Body of pancreas (tissue), 4 donors: Measurements from ENCODE around the gene EME1. TPM values are rescaled to one million over a fixed set of nuclear protein-coding genes. Genes with fewer than 3 reads are reported as not detected.

Experiments used
- ATAC-seq: fragments of 150-250 bp; one replicate; pipeline ENCODE4 v1.9.1; 2016
- DNase-seq, 4 donors: peaks; one replicate each; pipeline ENCODE4 v3.0.0-alpha.2; 2019
- H3K27ac ChIP-seq, 4 donors: fragments of 200-600 bp; sonication (generic); 1 replicate in 3 of 4; 2 replicates in 1 of 4; pipeline versions ENCODE4 v1.5.1 to v1.6.1; 2016 to 2019; ENCODE audit warnings: mild to moderate bottlenecking in 1 of 4, mixed read lengths in 1 of 4, moderate library complexity in 1 of 4
- H3K27me3 ChIP-seq, 2 donors: fragments of 200-600 bp; sonication (generic); one replicate each; pipeline ENCODE4 v1.6.0; 2016; ENCODE audit warnings: mild to moderate bottlenecking in 1 of 2
- H3K36me3 ChIP-seq, 2 donors: fragments of 200-600 bp; sonication (generic); replicated peaks in 1 of 2; 2 replicates each; pipeline ENCODE4 v1.5.1; 2016; ENCODE audit warnings: low read depth in 2 of 2; ENCODE audit not compliant: insufficient read depth in 1 of 2
- H3K4me1 ChIP-seq: fragments of 200-600 bp; sonication (generic); one replicate; pipeline ENCODE4 v1.6.0; 2016
- H3K4me3 ChIP-seq, 2 donors: fragments of 200-600 bp; sonication (generic); 1 replicate in 1 of 2; 2 replicates in 1 of 2; pipeline ENCODE4 v1.5.1; 2016 to 2019
- H3K9me3 ChIP-seq, 3 donors: fragments of 200-600 bp; sonication (generic); 1 replicate in 2 of 3; 2 replicates in 1 of 3; pipeline ENCODE4 v1.5.1; 2016
- CTCF ChIP-seq, 7 experiments: fragments of 450-650 bp in 4 of 7; fragments of 200-600 bp in 3 of 7; sonication (generic) in 3 of 7; IDR thresholded peaks; one replicate each; pipeline ENCODE4 v1.5.1; 2016 to 2019; ENCODE audit warnings: antibody characterized with exemption in 7 of 7
- POLR2A ChIP-seq, 3 donors: fragments of 450-650 bp; IDR thresholded peaks; one replicate each; pipeline ENCODE4 v1.6.1; 2016; ENCODE audit warnings: antibody characterized with exemption in 3 of 3, mild to moderate bottlenecking in 2 of 3
- WGBS, 2 donors: methylation state at CpG; one replicate each; pipeline ENCODE4 v1.1.5; 2017; 5-methylcytosine and 5-hydroxymethylcytosine counted together
- intact Hi-C: fragments of 100-400 bp; cut with DNase I; formaldehyde crosslinking; loops from one replicate; pipeline ENCODE4 v1.15.1; 2023
- total RNA-seq, 2 donors: library from RNA; depleted of rRNA; stranded (reverse); fragments of >200 nt; gene quantifications; one replicate each; pipeline ENCODE4 v1.1.0, GENCODE V29; 2016

EME1 gene
- total RNA-seq, 2 donors from 2014 or later = not detected

GRCh38 chr17:50355336-50355700 is 17.7 kb upstream of the EME1 start:
- DNase-seq (no peak), ATAC-seq (no peak)
- H3K4me3 ChIP-seq = no peak overlapping the region
- no peaks in the 10 kb centered on the region for H3K9me3 ChIP-seq
- H3K27ac ChIP-seq = no peak overlapping the region
- no peaks in the 10 kb centered on the region for H3K27me3 ChIP-seq
- H3K4me1 ChIP-seq = peaks cover 13% of the 10 kb centered on the region
- peaks cover 7 to 8% of the 10 kb centered on the region in 2 donors for H3K36me3 ChIP-seq
- 82% methylated on average over 4 of the region's 4 CpGs; no CpG with 5 or more reads in 1 of the 2 donors for WGBS, 2 donors
- intact Hi-C loops = no loop called here
- TF ChIP-seq CTCF (IDR thresholded peaks at IDR 0.05) (no peak), POLR2A (IDR thresholded peaks at IDR 0.05) (no peak)

- peaks cover 13% of the 10 kb centered on the region for H3K4me1 ChIP-seq
- no peaks in the 10 kb centered on the region for H3K27me3 ChIP-seq
- intact Hi-C loops = no loop called here
- 86 to 96% methylated on average over 5 to 20 of the region's 20 CpGs for WGBS, 2 donors
- no peak overlapping the region for H3K27ac ChIP-seq
- no peak overlapping the region for H3K4me3 ChIP-seq
- DNase-seq = no peak
- peaks cover 7 to 8% of the 10 kb centered on the region in 2 donors for H3K36me3 ChIP-seq
- no peaks in the 10 kb centered on the region for H3K9me3 ChIP-seq
- TF ChIP-seq POLR2A (IDR thresholded peaks at IDR 0.05) (no peak), CTCF (IDR thresholded peaks at IDR 0.05) (no peak)
- ATAC-seq = no peak
Observed at GRCh38 chr17:50355701-50356341, 17.2 kb upstream of the EME1 start.

GRCh38 chr17:50356418-50356817 is 16.6 kb upstream of the EME1 start:
- Histone ChIP-seq H3K4me1 (peaks cover 13% of the 10 kb centered on the region), H3K27ac (no peak overlapping the region), H3K9me3 (no peaks in the 10 kb centered on the region), H3K27me3 (no peaks in the 10 kb centered on the region), H3K4me3 (no peak overlapping the region), H3K36me3 (peaks cover 7 to 8% of the 10 kb centered on the region in 2 donors)
- no peak for DNase-seq
- intact Hi-C loops = no loop called here
- TF ChIP-seq CTCF (IDR thresholded peaks at IDR 0.05) (no peak), POLR2A (IDR thresholded peaks at IDR 0.05) (no peak)
- no peak for ATAC-seq
- 91 to 95% methylated on average over 9 to 12 of the region's 12 CpGs for WGBS, 2 donors

GRCh38 chr17:50356892-50357510 is 16.0 kb upstream of the EME1 start:
- no peak overlapping the region for H3K27ac ChIP-seq
- no peak overlapping the region for H3K4me3 ChIP-seq
- TF ChIP-seq POLR2A (IDR thresholded peaks at IDR 0.05) = no peak
- TF ChIP-seq CTCF (IDR thresholded peaks at IDR 0.05) = no peak
- DNase-seq (no peak), ATAC-seq (no peak)
- intact Hi-C loops = no loop called here
- H3K36me3 ChIP-seq = peaks cover 7 to 8% of the 10 kb centered on the region in 2 donors
- H3K4me1 ChIP-seq = peaks cover 14% of the 10 kb centered on the region
- H3K27me3 ChIP-seq = no peaks in the 10 kb centered on the region
- WGBS, 2 donors = 93% methylated on average over 5 to 12 of the region's 12 CpGs
- no peaks in the 10 kb centered on the region for H3K9me3 ChIP-seq

- intact Hi-C loops = no loop called here
- Histone ChIP-seq H3K36me3 (peaks cover 7 to 8% of the 10 kb centered on the region in 2 donors), H3K27ac (no peak overlapping the region), H3K9me3 (no peaks in the 10 kb centered on the region), H3K4me1 (peaks cover 17% of the 10 kb centered on the region), H3K4me3 (no peak overlapping the region), H3K27me3 (no peaks in the 10 kb centered on the region)
- no peak for TF ChIP-seq POLR2A (IDR thresholded peaks at IDR 0.05)
- no peak for TF ChIP-seq CTCF (IDR thresholded peaks at IDR 0.05)
- 95% methylated on average over 14 of the region's 17 CpGs; no CpG with 5 or more reads in 1 of the 2 donors for WGBS, 2 donors
- DNase-seq (no peak), ATAC-seq (no peak)
Observed at GRCh38 chr17:50358177-50358576, 14.9 kb upstream of the EME1 start.
